ENCODE data around the gene RENBP. TPM values are rescaled to one million over a fixed set of nuclear protein-coding genes. Genes with fewer than 3 reads are reported as not detected.

RENBP gene
- total RNA-seq, 2 experiments from 2014 or later: 6.8 to 7.5 TPM

- ATAC-seq: no peak
- no peaks in the 10 kb centered on the region for H3K9me3 Mint-ChIP-seq (ENCODE audit: low read depth)
- H3K27me3 Mint-ChIP-seq: no peaks in the 10 kb centered on the region
- peak overlapping the region; percentile 89 for H3K4me3 Mint-ChIP-seq
- peak overlapping the region; percentile 95 for H3K27ac Mint-ChIP-seq
- no peak for DNase-seq
- peaks cover 4% of the 10 kb centered on the region for H3K36me3 Mint-ChIP-seq
- CTCF ChIA-PET: interaction anchor here (1.0 kb wide), 1 partner anchor 9 kb away, joined by 4 read pairs; no protein-coding TSS in a partner anchor
- peaks cover 20% of the 10 kb centered on the region for H3K4me1 Mint-ChIP-seq
Measured at GRCh38 chrX:153974726-153975286, 30.4 kb upstream of the RENBP start.

- Mint-ChIP-seq H3K4me3 (peak overlapping the region; percentile 89), H3K27me3 (no peaks in the 10 kb centered on the region), H3K4me1 (peaks cover 20% of the 10 kb centered on the region), H3K9me3 (ENCODE audit: low read depth) (no peaks in the 10 kb centered on the region), H3K27ac (peak overlapping the region; percentile 95), H3K36me3 (peaks cover 10% of the 10 kb centered on the region)
- CTCF ChIA-PET: interaction anchor here (1.0 to 1.7 kb wide), 2 partner anchors 7 to 10 kb away, joined by 4 to 6 read pairs; no protein-coding TSS in a partner anchor
- DNase-seq: no peak
- ATAC-seq: no peak
Measured at GRCh38 chrX:153974003-153974725, 29.7 kb upstream of the RENBP start.

GRCh38 chrX:153973127-153974002 lies 28.9 kb upstream of the RENBP start:
- peaks cover 20% of the 10 kb centered on the region for H3K4me1 Mint-ChIP-seq
- ATAC-seq (no peak), DNase-seq (no peak)
- peak overlapping the region; percentile 95 for H3K27ac Mint-ChIP-seq
- H3K4me3 Mint-ChIP-seq: peak overlapping the region; percentile 89
- no peaks in the 10 kb centered on the region for H3K9me3 Mint-ChIP-seq (ENCODE audit: low read depth)
- peaks cover 12% of the 10 kb centered on the region for H3K36me3 Mint-ChIP-seq
- no peaks in the 10 kb centered on the region for H3K27me3 Mint-ChIP-seq
- CTCF ChIA-PET: interaction anchor here (1.0 to 1.7 kb wide), 2 partner anchors 8 to 11 kb away, joined by 4 to 6 read pairs; no protein-coding TSS in a partner anchor

- DNase-seq (peak; percentile 94), ATAC-seq (peak; percentile 53)
- Mint-ChIP-seq H3K27ac (peak within 1 kb of the TSS; percentile 100), H3K36me3 (peaks cover 20% of the 10 kb centered on the region), H3K27me3 (no peaks in the 10 kb centered on the region), H3K4me1 (peaks cover 22% of the 10 kb centered on the region), H3K9me3 (ENCODE audit: low read depth) (no peaks in the 10 kb centered on the region), H3K4me3 (peak within 1 kb of the TSS; percentile 95)
- CTCF ChIA-PET: interaction anchor here (1.3 to 1.7 kb wide), 2 partner anchors 9 to 40 kb away, joined by 3 to 6 read pairs; no protein-coding TSS in a partner anchor
Measured at GRCh38 chrX:153972368-153973126, 28.1 kb upstream of the RENBP start, which contains the start of gene TMEM187. TMEM187 (plus strand) TSS chrX:153972754; CDS start chrX:153982063, 9,309 bp downstream.

- peak within 1 kb of the TSS; percentile 95 for H3K4me3 Mint-ChIP-seq
- H3K27ac Mint-ChIP-seq: peak within 1 kb of the TSS; percentile 100
- no peaks in the 10 kb centered on the region for H3K9me3 Mint-ChIP-seq (ENCODE audit: low read depth)
- peaks cover 30% of the 10 kb centered on the region for H3K4me1 Mint-ChIP-seq
- peak; percentile 94 for DNase-seq
- CTCF ChIA-PET: interaction anchor here (1.3 to 5.7 kb wide), 6 partner anchors 9 to 427 kb away, joined by 3 to 49 read pairs (median 4); partner anchors contain the start of genes ARHGAP4 and RPL10
- H3K27me3 Mint-ChIP-seq: no peaks in the 10 kb centered on the region
- peak; percentile 41 for ATAC-seq
- H3K36me3 Mint-ChIP-seq: peaks cover 24% of the 10 kb centered on the region
Measured at GRCh38 chrX:153971450-153972367, 27.3 kb upstream of the RENBP start, which contains the start of gene HCFC1. HCFC1 (minus strand) TSS chrX:153971818; CDS start chrX:153970840, 978 bp downstream.

GRCh38 chrX:153971124-153971449 lies 26.6 kb upstream of the RENBP start:
- Mint-ChIP-seq H3K27ac (peak overlapping the region; percentile 100), H3K27me3 (no peaks in the 10 kb centered on the region), H3K4me3 (peak overlapping the region; percentile 95), H3K36me3 (peaks cover 24% of the 10 kb centered on the region), H3K4me1 (peaks cover 36% of the 10 kb centered on the region), H3K9me3 (ENCODE audit: low read depth) (no peaks in the 10 kb centered on the region)
- ATAC-seq (peak; percentile 40), DNase-seq (peak; percentile 92)
- CTCF ChIA-PET: interaction anchor here (0.8 to 5.7 kb wide), 5 partner anchors 9 to 428 kb away, joined by 3 to 49 read pairs (median 4); partner anchors contain the start of genes ARHGAP4, PLXNB3 and RPL10

- ATAC-seq: peak; percentile 5
- CTCF ChIA-PET: interaction anchor here (0.8 to 7.2 kb wide), 6 partner anchors 10 to 428 kb away, joined by 3 to 52 read pairs (median 4); partner anchors contain the start of genes ARHGAP4, PLXNB3 and RPL10
- peak overlapping the region; percentile 95 for H3K4me3 Mint-ChIP-seq
- peaks cover 24% of the 10 kb centered on the region for H3K36me3 Mint-ChIP-seq
- H3K27me3 Mint-ChIP-seq: no peaks in the 10 kb centered on the region
- DNase-seq: peak; percentile 61
- H3K27ac Mint-ChIP-seq: peak overlapping the region; percentile 100
- H3K9me3 Mint-ChIP-seq (ENCODE audit: low read depth): no peaks in the 10 kb centered on the region
- H3K4me1 Mint-ChIP-seq: peaks cover 36% of the 10 kb centered on the region
Measured at GRCh38 chrX:153970357-153971123, 26.1 kb upstream of the RENBP start.

- no peak for ATAC-seq
- Mint-ChIP-seq H3K36me3 (peaks cover 24% of the 10 kb centered on the region), H3K4me1 (peaks cover 39% of the 10 kb centered on the region), H3K27ac (peak overlapping the region; percentile 100), H3K9me3 (ENCODE audit: low read depth) (no peaks in the 10 kb centered on the region), H3K27me3 (no peaks in the 10 kb centered on the region), H3K4me3 (peak overlapping the region; percentile 95)
- DNase-seq: no peak
- CTCF ChIA-PET: interaction anchor here (1.4 to 7.2 kb wide), 4 partner anchors 12 to 429 kb away, joined by 4 to 52 read pairs (median 27); partner anchors contain the start of genes ARHGAP4 and RPL10
Measured at GRCh38 chrX:153969904-153970356, 25.5 kb upstream of the RENBP start.

- no peaks in the 10 kb centered on the region for H3K9me3 Mint-ChIP-seq (ENCODE audit: low read depth)
Measured at GRCh38 chrX:153969125-153969903, 24.9 kb upstream of the RENBP start.

GRCh38 chrX:153968754-153969124 lies 24.3 kb upstream of the RENBP start:
- H3K27ac Mint-ChIP-seq: peak overlapping the region; percentile 100
- no peaks in the 10 kb centered on the region for H3K27me3 Mint-ChIP-seq
- H3K36me3 Mint-ChIP-seq: peaks cover 24% of the 10 kb centered on the region
- peaks cover 30% of the 10 kb centered on the region for H3K4me1 Mint-ChIP-seq
- peak overlapping the region; percentile 95 for H3K4me3 Mint-ChIP-seq
- ATAC-seq (no peak), DNase-seq (peak; percentile 65)
- CTCF ChIA-PET: interaction anchor here (1.7 to 7.2 kb wide), 3 partner anchors 13 to 44 kb away, joined by 5 to 52 read pairs (median 49); partner anchors contain the start of gene ARHGAP4
- H3K9me3 Mint-ChIP-seq (ENCODE audit: low read depth): no peaks in the 10 kb centered on the region

More at GRCh38 chrX:153969125-153969903, 24.9 kb upstream of the RENBP start:
- CTCF ChIA-PET: interaction anchor here (1.7 to 7.2 kb wide), 4 partner anchors 12 to 44 kb away, joined by 5 to 52 read pairs (median 27); partner anchors contain the start of gene ARHGAP4
- Mint-ChIP-seq H3K36me3 (peaks cover 24% of the 10 kb centered on the region), H3K27ac (peak overlapping the region; percentile 100), H3K4me1 (peaks cover 35% of the 10 kb centered on the region), H3K4me3 (peak overlapping the region; percentile 95), H3K27me3 (no peaks in the 10 kb centered on the region)
- DNase-seq: no peak
- ATAC-seq: no peak
